HEK293 (cell line): ENCODE data around the gene HDAC1.

Experiments
- CTCF ChIA-PET: fragments of 350-600 bp; formaldehyde crosslinking; extraction: SDS; loops from one replicate; lab custom pipeline; 2021; ENCODE audit warnings: antibody characterized with exemption; lab: Yijun Ruan, JAX
- POLR2A ChIA-PET: fragments of 300-600 bp; formaldehyde crosslinking; extraction: SDS; loops from one replicate; lab custom pipeline; 2020; ENCODE audit warnings: antibody characterized with exemption, inconsistent platforms; lab: Yijun Ruan, JAX
- H3K27ac ChIP-seq: fragments of 200-500 bp; sonication (Bioruptor generic); 2 replicates; pipeline ENCODE4 v1.5.1; 2014; ENCODE audit warnings: low read depth, low read length, control low read depth, inconsistent platforms; ENCODE audit errors: extremely low read depth
- H3K36me3 ChIP-seq, 2 experiments: fragments of 200-500 bp in 1 of 2; sonication (Bioruptor generic) in 1 of 2; 1 replicate in 1 of 2; 2 replicates in 1 of 2; pipeline ENCODE4 v1.5.1; 2014 to 2017; ENCODE audit warnings: inconsistent platforms in 2 of 2, low read length in 2 of 2; ENCODE audit not compliant: control insufficient read depth in 2 of 2, insufficient read depth in 1 of 2
- H3K4me1 ChIP-seq: fragments of 200-500 bp; sonication (Bioruptor generic); 2 replicates; pipeline ENCODE4 v1.5.1; 2014; ENCODE audit warnings: mild to moderate bottlenecking, low read length, inconsistent platforms; ENCODE audit not compliant: control insufficient read depth, insufficient read depth
- H3K4me3 ChIP-seq: 2 replicates; pipeline ENCODE4 v1.5.1; 2011; ENCODE audit warnings: low read depth, mild to moderate bottlenecking, control low read depth, low read length, moderate library complexity
- H3K9me3 ChIP-seq: fragments of 200-500 bp; sonication (Bioruptor generic); 2 replicates; pipeline ENCODE4 v1.5.1; 2014; ENCODE audit warnings: low read depth, low read length, inconsistent platforms; ENCODE audit not compliant: control insufficient read depth, insufficient read depth
- GLIS1 ChIP-seq: fragments of 450-650 bp; formaldehyde crosslinking; IDR thresholded peaks from 2 replicates; pipeline ENCODE4 v1.5.1; 2016; ENCODE audit warnings: missing biosample characterization, missing genetic modification characterization
- KLF1 ChIP-seq: fragments of 450-650 bp; formaldehyde crosslinking; IDR thresholded peaks from 2 replicates; pipeline ENCODE4 v1.5.1; 2016; ENCODE audit warnings: missing biosample characterization, missing genetic modification characterization
- KLF16 ChIP-seq: fragments of 450-650 bp; formaldehyde crosslinking; IDR thresholded peaks from 2 replicates; pipeline ENCODE4 v1.5.1; 2017; ENCODE audit warnings: missing biosample characterization, missing genetic modification characterization
- KLF17 ChIP-seq: fragments of 450-650 bp; formaldehyde crosslinking; IDR thresholded peaks from 2 replicates; pipeline ENCODE4 v1.5.1; 2016; ENCODE audit warnings: missing biosample characterization, missing genetic modification characterization
- PATZ1 ChIP-seq: fragments of 450-650 bp; formaldehyde crosslinking; IDR thresholded peaks from 2 replicates; pipeline ENCODE4 v1.5.1; 2016; ENCODE audit warnings: missing biosample characterization, missing genetic modification characterization
- PRDM10 ChIP-seq: fragments of 450-650 bp; formaldehyde crosslinking; IDR thresholded peaks from 2 replicates; pipeline ENCODE4 v1.5.1; 2016; ENCODE audit warnings: missing biosample characterization, missing genetic modification characterization
- SCRT2 ChIP-seq: fragments of 450-650 bp; formaldehyde crosslinking; IDR thresholded peaks from 2 replicates; pipeline ENCODE4 v1.5.1; 2016; ENCODE audit warnings: missing biosample characterization, missing genetic modification characterization
- SP2 ChIP-seq: fragments of 450-650 bp; formaldehyde crosslinking; IDR thresholded peaks from 2 replicates; pipeline ENCODE4 v1.5.1; 2016; ENCODE audit warnings: missing biosample characterization, missing genetic modification characterization
- SP3 ChIP-seq: fragments of 450-650 bp; formaldehyde crosslinking; IDR thresholded peaks from 2 replicates; pipeline ENCODE4 v1.5.1; 2016; ENCODE audit warnings: missing biosample characterization, missing genetic modification characterization
- WT1 ChIP-seq: fragments of 450-650 bp; formaldehyde crosslinking; IDR thresholded peaks from 2 replicates; pipeline ENCODE4 v1.5.1; 2016; ENCODE audit warnings: missing biosample characterization, missing genetic modification characterization
- ZBTB10 ChIP-seq: fragments of 450-650 bp; formaldehyde crosslinking; IDR thresholded peaks from 2 replicates; pipeline ENCODE4 v1.5.1; 2016; ENCODE audit warnings: missing biosample characterization, missing genetic modification characterization
- ZBTB20 ChIP-seq: fragments of 450-650 bp; formaldehyde crosslinking; IDR thresholded peaks from 2 replicates; pipeline ENCODE4 v1.5.1; 2016; ENCODE audit warnings: missing biosample characterization, missing genetic modification characterization
- ZBTB8A ChIP-seq: fragments of 450-650 bp; formaldehyde crosslinking; IDR thresholded peaks from 2 replicates; pipeline ENCODE4 v1.5.1; 2016; ENCODE audit warnings: missing biosample characterization, missing genetic modification characterization
- ZEB2 ChIP-seq: fragments of 450-650 bp; formaldehyde crosslinking; IDR thresholded peaks from 2 replicates; pipeline ENCODE4 v1.5.1; 2016; ENCODE audit warnings: missing biosample characterization, missing genetic modification characterization
- ZFP41 ChIP-seq: fragments of 450-650 bp; formaldehyde crosslinking; IDR thresholded peaks from 2 replicates; pipeline ENCODE4 v1.5.1; 2016; ENCODE audit warnings: missing biosample characterization, missing genetic modification characterization, borderline replicate concordance
- ZIC2 ChIP-seq: fragments of 450-650 bp; formaldehyde crosslinking; IDR thresholded peaks from 2 replicates; pipeline ENCODE4 v1.5.1; 2016; ENCODE audit warnings: missing biosample characterization, missing genetic modification characterization
- ZNF16 ChIP-seq: fragments of 450-650 bp; formaldehyde crosslinking; IDR thresholded peaks from 2 replicates; pipeline ENCODE4 v1.5.1; 2016; ENCODE audit warnings: low read depth, missing biosample characterization, missing genetic modification characterization
- ZNF175 ChIP-seq: fragments of 450-650 bp; formaldehyde crosslinking; IDR thresholded peaks from 2 replicates; pipeline ENCODE4 v1.5.1; 2016; ENCODE audit warnings: missing biosample characterization, missing genetic modification characterization
- ZNF302 ChIP-seq: fragments of 450-650 bp; formaldehyde crosslinking; IDR thresholded peaks from 2 replicates; pipeline ENCODE4 v1.5.1; 2016; ENCODE audit warnings: missing biosample characterization, missing genetic modification characterization, low read depth
- ZNF335 ChIP-seq: fragments of 450-650 bp; formaldehyde crosslinking; conservative IDR thresholded peaks from 2 replicates; pipeline ENCODE4 v1.5.1; 2016; ENCODE audit warnings: missing biosample characterization, missing genetic modification characterization
- ZNF394 ChIP-seq: fragments of 450-650 bp; formaldehyde crosslinking; IDR thresholded peaks from 2 replicates; pipeline ENCODE4 v1.5.1; 2016; ENCODE audit warnings: missing biosample characterization, missing genetic modification characterization, mild to moderate bottlenecking, moderate library complexity, borderline replicate concordance
- ZNF398 ChIP-seq: fragments of 450-650 bp; formaldehyde crosslinking; IDR thresholded peaks from 2 replicates; pipeline ENCODE4 v1.5.1; 2017; ENCODE audit warnings: missing biosample characterization, missing genetic modification characterization
- ZNF692 ChIP-seq: fragments of 450-650 bp; formaldehyde crosslinking; IDR thresholded peaks from 2 replicates; pipeline ENCODE4 v1.5.1; 2016; ENCODE audit warnings: missing biosample characterization, missing genetic modification characterization
- ZNF768 ChIP-seq: fragments of 450-650 bp; formaldehyde crosslinking; IDR thresholded peaks from 2 replicates; pipeline ENCODE4 v1.5.1; 2018; ENCODE audit warnings: missing biosample characterization, mild to moderate bottlenecking, missing genetic modification characterization

Gene HDAC1

GRCh38 chr1:32273391-32274208 lies 18.3 kb upstream of the HDAC1 start:
- ChIA-PET POLR2A (no interaction called here), CTCF (no interaction called here)
- Histone ChIP-seq H3K27ac (no peak overlapping the region), H3K4me1 (no peaks in the 10 kb centered on the region; the same call in 1 of the 2 replicates), H3K9me3 (no peaks in the 10 kb centered on the region), H3K4me3 (no peak overlapping the region), H3K36me3 (no peaks in the 10 kb centered on the region)
- TF ChIP-seq ZEB2 (tag by site-specific recombination) (no peak), ZNF398 (tag by site-specific recombination) (peak; percentile 83), ZNF768 (tag by site-specific recombination) (no peak), ZBTB20 (tag by site-specific recombination) (peak; percentile 46), ZNF335 (peak; percentile 91), ZNF16 (no peak), ZBTB8A (tag by site-specific recombination) (peak; percentile 20; the same call in 1 of the 2 replicates), SP2 (tag by site-specific recombination) (peak; percentile 51), KLF17 (tag by site-specific recombination) (peak; percentile 62; the same call in 1 of the 2 replicates), GLIS1 (tag by site-specific recombination) (peak; percentile 50; the same call in 1 of the 2 replicates), PRDM10 (tag by site-specific recombination) (peak; percentile 66), SP3 (tag by site-specific recombination) (peak; percentile 62; the same call in 1 of the 2 replicates), ZNF394 (tag by site-specific recombination) (peak; percentile 94), PATZ1 (peak; percentile 24), ZBTB10 (tag by site-specific recombination) (0 out of 2 replicates have a peak, but pooled peaks have one; percentile 22), KLF16 (tag by site-specific recombination) (no peak), SCRT2 (tag by site-specific recombination) (no peak), WT1 (peak; percentile 30; the same call in 1 of the 2 replicates), KLF1 (tag by site-specific recombination) (peak; percentile 70), ZNF175 (tag by site-specific recombination) (no peak), ZNF692 (tag by site-specific recombination) (peak; percentile 45; the same call in 1 of the 2 replicates), ZNF302 (tag by site-specific recombination) (no peak), ZFP41 (no peak), ZIC2 (tag by site-specific recombination) (peak; percentile 7; the same call in 1 of the 2 replicates)
